Esophagus (tissue), 2 donors: ENCODE data around the gene ADA. TPM values are rescaled to one million over a fixed set of nuclear protein-coding genes. Genes with fewer than 3 reads are reported as not detected.

ENCODE experiments used
- H3K27ac ChIP-seq, 2 donors: one replicate each; pipeline ENCODE4 v1.5.1; 2013; ENCODE audit warnings: low read depth in 2 of 2, mild to moderate bottlenecking in 2 of 2, inconsistent platforms in 1 of 2, low read length in 1 of 2, moderate library complexity in 1 of 2
- H3K27me3 ChIP-seq, 2 donors: one replicate each; pipeline ENCODE4 v1.6.1; 2013; ENCODE audit warnings: low read length in 2 of 2, control low read depth in 1 of 2, mild to moderate bottlenecking in 1 of 2; ENCODE audit not compliant: insufficient read depth in 2 of 2, control insufficient read depth in 1 of 2
- H3K36me3 ChIP-seq, 2 donors: one replicate each; pipeline ENCODE4 v1.6.1; 2013; ENCODE audit warnings: low read length in 1 of 2; ENCODE audit not compliant: control insufficient read depth in 2 of 2, insufficient read depth in 2 of 2
- H3K4me1 ChIP-seq, 2 donors: one replicate each; pipeline ENCODE4 v1.6.1; 2013; ENCODE audit warnings: low read length in 1 of 2; ENCODE audit not compliant: control insufficient read depth in 2 of 2, insufficient read depth in 2 of 2
- H3K4me3 ChIP-seq, 2 donors: one replicate each; pipeline ENCODE4 v1.5.1; 2013; ENCODE audit warnings: low read length in 2 of 2, mild to moderate bottlenecking in 2 of 2, low read depth in 1 of 2, moderate library complexity in 1 of 2
- H3K9me3 ChIP-seq, 2 donors: one replicate each; pipeline ENCODE4 v1.6.1; 2013; ENCODE audit warnings: mild to moderate bottlenecking in 2 of 2, low read depth in 1 of 2, low read length in 1 of 2, moderate library complexity in 1 of 2; ENCODE audit not compliant: control insufficient read depth in 2 of 2, insufficient read depth in 1 of 2
- WGBS, 2 donors: extraction: QIAGEN DNeasy Blood & Tissue Kit; methylation state at CpG; one replicate each; pipeline ENCODE4 v1.1.7; 2013; 5-methylcytosine and 5-hydroxymethylcytosine counted together
- polyA plus RNA-seq, 2 donors: library from polyadenylated mRNA; stranded (reverse); fragments of 200-250 nt; gene quantifications; one replicate each; pipeline ENCODE4 v1.2.3, GENCODE V29; 2013
- donor health status: healthy with polysubstance abuse.
- donor health status: Bipolar disorder and iron deficiency.

Gene ADA
- polyA plus RNA-seq, 2 donors, result 5.6 to 8.8 TPM

- Histone ChIP-seq H3K36me3 (no peaks in the 10 kb centered on the region), H3K27ac (peak overlapping the region; percentile 62 to 75), H3K9me3 (no peaks in the 10 kb centered on the region), H3K27me3 (no peaks in the 10 kb centered on the region), H3K4me3 (peak overlapping the region in 1 of 2 donors; percentile 13), H3K4me1 (peaks cover 9 to 13% of the 10 kb centered on the region in 2 donors)
- WGBS, 2 donors, result 14 to 16% methylated on average over 17 of the region's 17 CpGs
Measured at GRCh38 chr20:44642203-44643153, 9.0 kb downstream of the ADA start.

GRCh38 chr20:44641325-44641724 lies 10.2 kb downstream of the ADA start:
- H3K4me1 ChIP-seq, result peaks cover 9 to 13% of the 10 kb centered on the region in 2 donors
- no peak overlapping the region for H3K4me3 ChIP-seq
- H3K9me3 ChIP-seq, result no peaks in the 10 kb centered on the region
- no peaks in the 10 kb centered on the region for H3K36me3 ChIP-seq
- H3K27ac ChIP-seq, result no peak overlapping the region
- 72 to 84% methylated on average over 5 of the region's 5 CpGs for WGBS, 2 donors
- no peaks in the 10 kb centered on the region for H3K27me3 ChIP-seq

GRCh38 chr20:44640522-44640921 lies 11.0 kb downstream of the ADA start:
- WGBS, 2 donors, result 89 to 93% methylated on average over 2 of the region's 2 CpGs
- Histone ChIP-seq H3K27me3 (no peaks in the 10 kb centered on the region), H3K4me1 (peaks cover 9 to 13% of the 10 kb centered on the region in 2 donors), H3K27ac (no peak overlapping the region), H3K4me3 (no peak overlapping the region), H3K36me3 (no peaks in the 10 kb centered on the region), H3K9me3 (no peaks in the 10 kb centered on the region)

GRCh38 chr20:44637522-44638372 lies 13.8 kb downstream of the ADA start:
- Histone ChIP-seq H3K9me3 (no peaks in the 10 kb centered on the region), H3K4me3 (no peak overlapping the region), H3K27ac (no peak overlapping the region), H3K27me3 (no peaks in the 10 kb centered on the region), H3K4me1 (peaks cover 2 to 6% of the 10 kb centered on the region in 2 donors), H3K36me3 (no peaks in the 10 kb centered on the region)
- 74 to 75% methylated on average over 11 of the region's 11 CpGs for WGBS, 2 donors

GRCh38 chr20:44637042-44637441 lies 14.5 kb downstream of the ADA start:
- 88 to 90% methylated on average over 5 of the region's 5 CpGs for WGBS, 2 donors
- no peak overlapping the region for H3K27ac ChIP-seq
- no peaks in the 10 kb centered on the region for H3K36me3 ChIP-seq
- peaks cover 0 to 4% of the 10 kb centered on the region in 2 donors for H3K4me1 ChIP-seq
- H3K9me3 ChIP-seq, result no peaks in the 10 kb centered on the region
- no peak overlapping the region for H3K4me3 ChIP-seq
- H3K27me3 ChIP-seq, result no peaks in the 10 kb centered on the region

GRCh38 chr20:44635877-44636276 lies 15.6 kb downstream of the ADA start:
- no peak overlapping the region for H3K4me3 ChIP-seq
- no peaks in the 10 kb centered on the region for H3K27me3 ChIP-seq
- H3K36me3 ChIP-seq, result no peaks in the 10 kb centered on the region
- H3K9me3 ChIP-seq, result no peaks in the 10 kb centered on the region
- peaks cover 0 to 2% of the 10 kb centered on the region in 2 donors for H3K4me1 ChIP-seq
- WGBS, 2 donors, result 84 to 91% methylated on average over 4 of the region's 4 CpGs
- H3K27ac ChIP-seq, result no peak overlapping the region

GRCh38 chr20:44633872-44634600 lies 17.5 kb downstream of the ADA start:
- Histone ChIP-seq H3K27me3 (no peaks in the 10 kb centered on the region), H3K4me3 (no peak overlapping the region), H3K36me3 (no peaks in the 10 kb centered on the region), H3K9me3 (no peaks in the 10 kb centered on the region), H3K4me1 (no peaks in the 10 kb centered on the region), H3K27ac (peak overlapping the region; percentile 12 to 35)
- 72 to 84% methylated on average over 18 of the region's 18 CpGs for WGBS, 2 donors

GRCh38 chr20:44633187-44633810 lies 18.2 kb downstream of the ADA start:
- H3K27ac ChIP-seq, result peak overlapping the region; percentile 12 to 35
- H3K4me3 ChIP-seq, result no peak overlapping the region
- H3K36me3 ChIP-seq, result no peaks in the 10 kb centered on the region
- WGBS, 2 donors, result 63 to 74% methylated on average over 3 of the region's 3 CpGs
- H3K4me1 ChIP-seq, result peaks cover 0 to 2% of the 10 kb centered on the region in 2 donors
- H3K27me3 ChIP-seq, result no peaks in the 10 kb centered on the region
- H3K9me3 ChIP-seq, result no peaks in the 10 kb centered on the region
